GM20000 (cell line): ENCODE data around the gene ISCU.

Source experiments
- DNase-seq: peaks from one replicate; pipeline ENCODE4 v3.0.0; 2012; ENCODE audit warnings: low spot score
- TF ChIP-seq, protein P1 (sequence below): IDR thresholded peaks from 2 replicates; pipeline ENCODE4 v1.5.1; 2012; ENCODE audit warnings: mild to moderate bottlenecking, control low read depth; ENCODE audit errors: extremely low read depth, missing control alignments

ISCU gene

DNA sequence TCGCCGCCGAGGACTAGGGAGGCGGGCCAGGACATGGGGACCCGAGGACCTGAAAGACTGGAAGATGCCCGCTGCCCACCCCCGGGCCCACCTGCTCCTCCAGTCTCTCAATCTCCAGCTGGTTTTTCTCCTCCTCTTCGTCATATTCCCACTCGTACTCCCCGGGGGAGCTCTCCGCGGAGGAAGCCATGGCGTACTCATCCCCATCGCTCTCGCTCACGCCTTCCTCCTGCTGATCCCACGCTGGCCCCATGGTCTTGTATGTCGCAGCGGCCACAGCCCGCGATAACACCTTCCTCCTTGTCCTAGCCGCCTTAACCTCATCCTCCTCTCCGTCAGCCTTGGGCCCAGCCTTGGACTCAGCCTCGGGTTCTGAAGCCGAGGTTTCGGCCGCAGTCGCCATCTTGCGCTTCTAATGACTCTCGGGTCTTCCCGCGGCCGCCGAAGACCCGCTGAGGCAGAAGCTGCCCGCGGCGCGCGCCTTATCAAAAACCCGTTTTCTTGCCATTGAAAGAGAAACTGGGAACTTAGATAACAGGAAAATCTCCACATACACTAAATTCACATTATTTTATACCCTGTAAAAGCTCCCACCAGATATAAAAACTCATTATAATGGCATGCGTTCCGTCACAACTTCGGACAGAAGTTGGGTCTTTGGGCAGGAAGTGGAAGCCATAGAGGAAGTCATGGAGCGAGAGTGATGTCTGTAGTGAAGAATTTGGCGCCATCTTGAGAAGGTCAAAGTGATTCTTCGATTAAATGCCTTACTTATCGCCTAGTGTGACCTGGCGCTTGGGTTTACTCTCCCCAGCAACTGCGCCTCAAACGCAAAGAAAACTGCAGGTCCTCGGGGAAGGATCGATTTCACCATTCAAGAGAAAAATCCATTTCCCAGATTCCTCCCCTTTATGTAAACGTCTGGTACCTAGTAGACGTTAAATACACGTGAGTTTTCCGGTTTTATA is 1.4 kb upstream of the ISCU start, which contains the start of gene SART3:
Gene SART3 (minus strand): TSS at position 422 of the 968 bp plus-strand sequence. CDS start 19 bp downstream, at position 403.
- TF ChIP-seq, protein P1, sequence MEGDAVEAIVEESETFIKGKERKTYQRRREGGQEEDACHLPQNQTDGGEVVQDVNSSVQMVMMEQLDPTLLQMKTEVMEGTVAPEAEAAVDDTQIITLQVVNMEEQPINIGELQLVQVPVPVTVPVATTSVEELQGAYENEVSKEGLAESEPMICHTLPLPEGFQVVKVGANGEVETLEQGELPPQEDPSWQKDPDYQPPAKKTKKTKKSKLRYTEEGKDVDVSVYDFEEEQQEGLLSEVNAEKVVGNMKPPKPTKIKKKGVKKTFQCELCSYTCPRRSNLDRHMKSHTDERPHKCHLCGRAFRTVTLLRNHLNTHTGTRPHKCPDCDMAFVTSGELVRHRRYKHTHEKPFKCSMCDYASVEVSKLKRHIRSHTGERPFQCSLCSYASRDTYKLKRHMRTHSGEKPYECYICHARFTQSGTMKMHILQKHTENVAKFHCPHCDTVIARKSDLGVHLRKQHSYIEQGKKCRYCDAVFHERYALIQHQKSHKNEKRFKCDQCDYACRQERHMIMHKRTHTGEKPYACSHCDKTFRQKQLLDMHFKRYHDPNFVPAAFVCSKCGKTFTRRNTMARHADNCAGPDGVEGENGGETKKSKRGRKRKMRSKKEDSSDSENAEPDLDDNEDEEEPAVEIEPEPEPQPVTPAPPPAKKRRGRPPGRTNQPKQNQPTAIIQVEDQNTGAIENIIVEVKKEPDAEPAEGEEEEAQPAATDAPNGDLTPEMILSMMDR = no peak
- peak; percentile 79 for DNase-seq

DNA sequence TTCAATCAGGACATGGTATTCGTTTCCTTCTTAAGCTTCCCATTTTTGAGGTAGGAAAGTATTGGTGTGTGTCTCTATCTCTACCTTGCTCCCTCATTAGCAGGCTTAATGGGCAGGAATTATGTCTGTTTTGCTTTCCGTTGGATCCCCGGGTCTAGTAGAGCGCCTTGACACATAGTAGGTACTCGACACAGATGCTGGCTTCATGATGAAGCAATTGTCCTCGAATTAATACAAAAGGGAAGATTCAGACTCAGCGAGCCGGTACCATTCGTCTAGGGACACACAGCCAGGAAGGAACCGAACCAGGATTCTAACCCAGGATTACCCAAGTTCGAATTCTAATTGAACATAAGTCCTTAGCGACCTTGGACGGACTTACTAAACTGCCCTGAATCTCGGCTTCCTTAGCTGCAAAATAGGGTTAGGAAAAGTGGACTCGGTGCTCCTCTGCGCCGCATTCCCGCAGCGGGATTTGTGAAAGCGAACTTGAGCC is 496 bp upstream of the ISCU start:
- TF ChIP-seq, protein P1 = no peak
- no peak for DNase-seq

DNA sequence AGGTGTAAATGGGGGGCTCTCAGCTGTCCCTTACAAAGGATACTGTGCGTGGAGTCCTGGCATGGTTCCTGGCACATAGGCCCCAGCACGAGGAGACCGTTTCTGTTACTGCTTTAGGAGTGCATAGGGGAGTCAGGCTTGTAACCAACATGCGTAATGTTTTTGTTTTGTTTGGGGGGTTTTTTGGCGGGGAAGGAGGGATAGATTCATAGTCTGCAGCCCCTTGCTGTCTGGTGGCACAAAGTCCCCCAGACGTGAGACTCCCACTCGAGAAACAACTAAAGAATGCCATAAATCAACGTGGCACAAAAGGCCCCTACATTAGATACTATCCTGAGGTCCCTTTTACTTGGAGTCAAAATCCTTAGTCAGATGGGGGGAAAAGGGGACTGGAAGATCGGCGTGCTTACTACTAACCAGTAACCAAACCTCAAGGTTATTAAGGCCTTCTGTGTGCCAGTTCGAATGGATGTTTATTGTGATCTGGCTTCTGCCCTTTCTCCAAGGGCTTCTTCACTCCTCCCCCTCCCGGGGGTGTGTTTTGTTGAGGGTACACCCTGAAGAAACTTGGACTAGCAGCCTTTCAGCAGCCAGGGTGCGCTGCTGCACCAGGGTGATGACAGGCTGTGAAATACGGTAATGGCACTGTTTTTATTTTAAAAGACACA is 874 bp downstream of the ISCU start:
- TF ChIP-seq, protein P1 = peak; percentile 70
- peak; percentile 79 for DNase-seq

DNA sequence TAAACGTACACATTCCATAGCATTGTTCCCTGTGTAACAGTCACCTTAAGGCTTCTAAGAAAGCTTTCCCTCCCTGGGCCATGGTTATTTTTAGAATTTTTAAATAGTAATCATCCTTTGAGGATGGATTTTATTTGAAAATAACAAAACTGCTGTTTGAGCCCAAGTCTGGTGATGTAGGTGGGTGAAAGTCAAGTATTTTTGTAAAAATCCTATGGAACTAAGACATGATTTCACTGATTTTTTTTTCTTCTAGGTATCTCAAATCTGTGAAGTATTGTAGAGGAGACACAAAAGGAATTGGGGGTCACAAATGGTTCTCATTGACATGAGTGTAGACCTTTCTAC is 1.4 kb downstream of the ISCU start:
- DNase-seq = no peak
- TF ChIP-seq, protein P1 = no peak

DNA sequence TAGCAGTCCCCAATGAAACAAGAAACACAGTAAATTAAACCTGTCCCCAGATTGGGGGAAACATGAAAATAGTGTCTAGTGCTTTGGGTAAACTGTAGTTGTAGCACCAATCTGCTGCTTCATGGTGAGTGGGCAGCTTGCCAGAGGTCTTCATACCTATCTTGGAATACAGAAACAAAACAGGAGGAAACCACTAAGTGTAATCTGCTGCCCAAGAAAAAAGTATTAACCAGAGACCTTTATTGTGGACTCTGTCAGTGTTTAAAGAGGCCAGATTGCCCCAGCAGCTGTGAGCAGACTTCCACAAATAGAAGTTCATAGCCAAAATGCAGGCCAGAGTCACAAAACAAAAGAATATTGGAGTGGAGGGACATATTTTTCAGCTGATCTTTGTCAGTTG is 2.3 kb downstream of the ISCU start:
- TF ChIP-seq, protein P1 = no peak
- DNase-seq = no peak

DNA sequence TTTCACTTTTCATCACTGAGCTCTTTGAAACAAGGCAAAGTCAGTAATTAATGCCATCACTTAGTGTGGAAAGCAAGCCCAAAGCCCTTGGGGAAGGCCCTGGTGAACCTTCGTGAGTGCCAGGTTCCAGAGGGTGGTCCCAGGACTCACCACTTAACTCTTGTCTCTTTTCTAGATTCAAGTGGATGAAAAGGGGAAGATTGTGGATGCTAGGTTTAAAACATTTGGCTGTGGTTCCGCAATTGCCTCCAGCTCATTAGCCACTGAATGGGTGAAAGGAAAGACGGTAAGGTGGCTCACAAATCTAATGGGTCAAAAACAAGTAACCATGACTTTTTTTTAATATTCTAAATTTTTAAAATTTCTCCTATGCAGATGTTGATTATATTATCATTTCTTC is 2.8 kb downstream of the ISCU start:
- DNase-seq = no peak
- TF ChIP-seq, protein P1 = no peak

DNA sequence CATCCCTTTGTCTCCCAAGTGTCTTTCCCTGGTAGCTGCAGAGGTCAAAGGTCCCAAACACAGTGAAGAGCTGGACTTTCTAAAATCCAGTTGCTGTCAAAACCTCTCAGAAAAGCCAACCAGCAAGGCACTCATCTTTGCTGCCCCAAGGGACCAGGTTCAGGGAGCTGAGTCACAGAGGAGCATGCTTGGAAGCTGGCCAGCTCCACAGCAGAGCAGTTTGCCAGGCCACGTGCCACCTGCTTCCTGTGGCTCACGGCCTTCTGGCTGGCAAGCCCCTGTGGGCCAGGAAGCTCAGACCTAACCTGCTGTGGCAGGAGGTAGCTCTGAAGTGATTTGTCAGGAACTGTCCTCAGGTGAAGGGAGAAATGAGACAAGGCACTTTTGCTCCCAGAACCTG is 3.6 kb downstream of the ISCU start:
- no peak for DNase-seq
- TF ChIP-seq, protein P1 = no peak
